GM12891 (cell line): Measurements from ENCODE around the gene CLIC6.

Source experiments
- POLR2A ChIP-seq: IDR thresholded peaks from 2 replicates; pipeline ENCODE4 v1.6.1; 2011; ENCODE audit warnings: low read depth, low read length, control low read depth
- POLR2AphosphoS5 ChIP-seq: IDR thresholded peaks from 2 replicates; pipeline ENCODE4 v1.6.1; 2011; ENCODE audit warnings: low read depth, low read length, control low read depth
- TAF1 ChIP-seq: IDR thresholded peaks from 2 replicates; pipeline ENCODE4 v1.6.1; 2011; ENCODE audit warnings: low read depth, low read length, control low read depth

DNA sequence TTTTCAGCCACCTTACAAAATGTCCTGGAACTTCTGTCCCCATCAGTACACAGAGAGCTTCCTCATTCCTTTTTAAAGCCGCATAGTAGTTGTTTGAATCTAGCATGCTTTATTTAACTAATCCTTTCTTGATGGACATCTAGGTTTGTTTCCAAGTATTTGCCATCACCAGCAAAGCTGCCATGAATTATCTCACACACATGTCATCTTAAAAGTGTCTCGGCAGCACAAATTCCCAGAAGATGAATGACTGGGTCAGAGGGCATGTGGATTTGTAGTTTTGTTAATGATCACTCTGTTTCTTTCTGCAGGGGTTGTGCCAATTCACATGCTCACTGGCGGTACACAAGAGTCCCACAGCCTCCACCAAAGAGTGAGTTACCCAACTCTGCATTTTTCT lies 68.3 kb downstream of the CLIC6 start:
- TF ChIP-seq POLR2A: no peak
- no peak for TF ChIP-seq TAF1
- no peak for TF ChIP-seq POLR2AphosphoS5
